Choroid plexus epithelial cell (primary cell): Measurements from ENCODE around the gene GALNT6.
A peak's percentile ranks its signal among the peaks of the same experiment; 100 is the strongest.

Experiments
- DNase-seq: peaks from one replicate; pipeline ENCODE4 v3.0.0-alpha.2; 2010; ENCODE audit warnings: low read depth
- H3K4me3 ChIP-seq: 2 replicates; pipeline ENCODE4 v1.5.1; 2011; ENCODE audit warnings: low read depth, mild to moderate bottlenecking, control low read depth, low read length, moderate library complexity
- CTCF ChIP-seq: conservative IDR thresholded peaks from 2 replicates; pipeline ENCODE4 v1.5.1; 2011; ENCODE audit warnings: low read depth, mild to moderate bottlenecking, control low read depth, inconsistent platforms, low read length, moderate library complexity

GALNT6 gene, protein sequence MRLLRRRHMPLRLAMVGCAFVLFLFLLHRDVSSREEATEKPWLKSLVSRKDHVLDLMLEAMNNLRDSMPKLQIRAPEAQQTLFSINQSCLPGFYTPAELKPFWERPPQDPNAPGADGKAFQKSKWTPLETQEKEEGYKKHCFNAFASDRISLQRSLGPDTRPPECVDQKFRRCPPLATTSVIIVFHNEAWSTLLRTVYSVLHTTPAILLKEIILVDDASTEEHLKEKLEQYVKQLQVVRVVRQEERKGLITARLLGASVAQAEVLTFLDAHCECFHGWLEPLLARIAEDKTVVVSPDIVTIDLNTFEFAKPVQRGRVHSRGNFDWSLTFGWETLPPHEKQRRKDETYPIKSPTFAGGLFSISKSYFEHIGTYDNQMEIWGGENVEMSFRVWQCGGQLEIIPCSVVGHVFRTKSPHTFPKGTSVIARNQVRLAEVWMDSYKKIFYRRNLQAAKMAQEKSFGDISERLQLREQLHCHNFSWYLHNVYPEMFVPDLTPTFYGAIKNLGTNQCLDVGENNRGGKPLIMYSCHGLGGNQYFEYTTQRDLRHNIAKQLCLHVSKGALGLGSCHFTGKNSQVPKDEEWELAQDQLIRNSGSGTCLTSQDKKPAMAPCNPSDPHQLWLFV

GRCh38 chr12:51391283-51392123 lies at the start of gene GALNT6:
GALNT6 (minus strand) TSS chr12:51391406; CDS start chr12:51379781, 11,625 bp downstream.
- no peak for TF ChIP-seq CTCF

DNA sequence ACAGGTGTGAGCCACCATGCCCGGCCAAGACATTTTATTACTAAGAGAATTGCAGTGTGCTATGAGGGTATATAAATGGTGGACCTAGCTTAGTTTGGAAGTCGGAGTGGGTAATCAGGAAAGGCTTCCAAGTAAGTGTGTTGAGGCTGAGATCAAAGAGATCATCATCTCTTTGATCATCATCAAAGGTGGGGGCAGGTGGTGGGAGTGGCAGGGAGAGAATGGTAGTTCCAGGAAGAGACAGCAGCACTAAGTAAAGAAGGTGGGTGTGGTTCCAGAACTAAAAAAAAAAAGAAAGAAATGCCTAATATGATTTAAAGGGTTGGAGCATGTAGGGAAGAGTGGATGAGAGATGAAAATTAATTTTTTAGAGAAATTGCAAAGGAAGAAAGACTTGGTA lies 48.1 kb upstream of the GALNT6 start:
- DNase-seq = no peak
- no peak overlapping the region for H3K4me3 ChIP-seq
- no peak for TF ChIP-seq CTCF

More at GRCh38 chr12:51391283-51392123, at the start of gene GALNT6:
- H3K4me3 ChIP-seq = peak within 1 kb of the TSS; percentile 60
- no peak for DNase-seq

DNA sequence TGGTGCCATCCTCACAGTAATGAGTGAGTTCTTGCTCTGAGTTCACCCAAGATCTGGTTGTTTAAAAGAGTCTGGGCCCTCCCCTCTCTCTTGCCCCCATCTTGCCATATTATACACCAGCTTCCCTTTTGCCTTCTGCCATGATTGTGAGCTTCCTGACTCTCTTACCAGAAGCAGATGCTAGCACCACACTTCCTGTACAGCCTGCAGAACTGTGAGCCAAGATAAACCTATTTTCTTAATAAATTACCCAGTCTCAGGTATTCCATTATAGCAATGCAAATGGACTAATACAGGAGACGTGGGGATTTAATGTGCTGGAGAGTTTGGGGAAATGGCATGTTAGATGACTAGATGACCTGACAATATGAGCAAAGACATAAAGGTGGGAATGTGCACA lies 46.2 kb upstream of the GALNT6 start:
- H3K4me3 ChIP-seq = no peak overlapping the region
- TF ChIP-seq CTCF = no peak
- DNase-seq = no peak

DNA sequence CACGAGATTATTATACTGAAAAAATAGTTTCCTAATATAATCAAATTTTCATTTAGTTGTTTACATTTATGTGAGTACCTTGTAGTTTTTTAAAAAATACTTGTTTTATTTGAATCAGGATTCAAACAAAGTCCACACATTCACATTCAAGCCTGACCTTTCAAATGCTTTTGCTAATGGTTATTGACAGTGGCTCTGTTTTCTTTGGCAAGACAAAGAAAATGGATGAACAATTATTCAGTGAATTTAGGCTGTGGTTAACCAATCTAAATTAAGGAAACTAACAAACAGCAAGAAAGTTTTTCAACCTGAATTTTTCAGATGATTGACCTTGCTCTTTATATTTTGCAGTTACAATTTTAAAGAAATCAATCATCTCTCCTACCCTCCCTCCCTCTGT lies 43.1 kb upstream of the GALNT6 start:
- DNase-seq = peak; percentile 52
- no peak overlapping the region for H3K4me3 ChIP-seq
- no peak for TF ChIP-seq CTCF

DNA sequence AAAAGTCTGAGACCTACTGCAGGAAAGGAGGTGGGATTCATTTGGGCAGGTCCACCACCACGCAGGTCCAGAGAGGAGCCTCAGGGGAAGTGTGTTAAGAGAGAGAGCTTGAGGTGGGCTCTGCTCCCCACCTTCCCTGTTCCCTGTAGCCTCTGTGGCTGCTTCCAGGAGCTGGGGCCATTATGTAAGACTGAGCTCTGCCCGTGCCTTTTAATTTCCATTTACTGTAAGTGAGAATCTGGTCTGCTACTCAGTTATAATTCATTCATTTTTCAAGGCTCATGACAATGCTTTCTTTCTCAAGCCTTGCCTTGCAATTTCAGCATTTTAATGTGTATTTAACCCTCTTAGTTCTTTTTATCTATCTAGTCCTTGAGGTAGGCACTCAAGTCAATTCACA lies 41.7 kb upstream of the GALNT6 start:
- H3K4me3 ChIP-seq = no peak overlapping the region
- DNase-seq = no peak
- no peak for TF ChIP-seq CTCF

DNA sequence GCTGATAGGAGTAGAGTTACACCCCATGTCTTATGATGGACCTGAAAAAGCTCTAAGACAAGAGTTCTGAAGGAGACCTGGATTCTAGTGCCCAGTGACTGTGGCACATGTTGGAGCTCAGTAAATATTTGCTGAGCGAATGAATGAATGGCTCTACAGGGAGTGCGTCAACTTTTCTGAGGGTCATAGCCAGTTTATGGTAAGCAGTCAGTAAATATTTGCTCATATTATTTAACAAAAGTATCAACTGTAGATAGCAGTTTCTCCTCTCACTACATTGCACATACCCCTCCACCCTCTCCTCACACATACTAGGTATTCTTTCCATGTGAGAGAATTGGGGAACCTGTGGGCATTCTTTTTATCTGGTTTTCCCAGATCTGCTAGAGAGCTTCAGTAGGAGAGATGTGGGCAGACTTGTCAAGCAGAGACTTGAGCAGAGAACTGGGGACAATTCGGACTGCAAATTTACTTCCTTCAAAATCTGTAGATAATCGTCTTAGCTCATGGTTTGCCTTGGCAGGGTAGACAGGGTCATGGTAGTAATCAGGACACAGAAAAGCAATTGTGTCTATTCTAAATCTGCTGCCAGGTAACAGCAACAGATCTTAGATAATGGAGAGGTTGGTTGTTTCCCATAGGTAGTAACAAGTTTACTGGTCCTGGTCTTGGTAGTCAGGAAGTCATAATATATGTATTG lies 39.1 kb upstream of the GALNT6 start:
- TF ChIP-seq CTCF = no peak
- no peak overlapping the region for H3K4me3 ChIP-seq
- no peak for DNase-seq
